WTC11 (cell line): ENCODE results near the gene AK3. TPM values are rescaled to one million over a fixed set of nuclear protein-coding genes. Genes with fewer than 3 reads are reported as not detected.

Experiments used
- ATAC-seq: fragments of 200-7000 bp; cut with Tn5 transposase; 2 replicates; pipeline ENCODE4 v1.10.0; 2021; ENCODE audit warnings: mild to moderate bottlenecking, moderate library complexity
- CTCF ChIA-PET: fragments of 300-600 bp; sonication (Branson Sonifier 250); formaldehyde crosslinking; loops from one replicate; lab custom pipeline; 2021; ENCODE audit warnings: antibody characterized with exemption; lab: Charles Lee
- POLR2A ChIA-PET: fragments of 350-600 bp; sonication (Branson Sonifier 250); formaldehyde crosslinking; loops from one replicate; lab custom pipeline; 2021; ENCODE audit warnings: antibody characterized with exemption; lab: Charles Lee
- DNase-seq: peaks from one replicate; pipeline ENCODE4 v3.0.0; 2021; ENCODE audit warnings: low spot score
- H3K27ac Mint-ChIP-seq: 2 replicates; pipeline ENCODE4 v1.8.0; 2021; ENCODE audit warnings: mixed read lengths
- H3K27me3 Mint-ChIP-seq: 2 replicates; pipeline ENCODE4 v1.8.0; 2021; ENCODE audit warnings: low read depth, mild to moderate bottlenecking, moderate library complexity, mixed read lengths
- H3K36me3 Mint-ChIP-seq: 2 replicates; pipeline ENCODE4 v1.8.0; 2021; ENCODE audit warnings: mixed read lengths
- H3K4me1 Mint-ChIP-seq: 2 replicates; pipeline ENCODE4 v1.8.0; 2022; ENCODE audit warnings: mixed read lengths
- H3K4me3 Mint-ChIP-seq: 2 replicates; pipeline ENCODE4 v1.8.0; 2021; ENCODE audit warnings: mild to moderate bottlenecking, moderate library complexity, mixed read lengths
- H3K9me3 Mint-ChIP-seq: 2 replicates; pipeline ENCODE4 v1.8.0; 2021; ENCODE audit warnings: mixed read lengths
- ATF6 ChIP-seq: sonication (generic); formaldehyde crosslinking; IDR thresholded peaks from 2 replicates; pipeline ENCODE4 v1.8.1; 2023; ENCODE audit warnings: mild to moderate bottlenecking, missing genetic modification reagents
- CDX4 ChIP-seq: fragments of 250-450 bp; sonication (Bioruptor Pico); IDR thresholded peaks from 2 replicates; pipeline ENCODE4 v1.9.0; 2021; ENCODE audit warnings: moderate library complexity, mild to moderate bottlenecking, inconsistent platforms, borderline replicate concordance
- CREM ChIP-seq: sonication (generic); formaldehyde crosslinking; IDR thresholded peaks from 2 replicates; pipeline ENCODE4 v1.8.1; 2022; ENCODE audit warnings: mild to moderate bottlenecking, missing genetic modification reagents, moderate library complexity
- EMX1 ChIP-seq: fragments of 250-450 bp; sonication (Bioruptor Pico); IDR thresholded peaks from 2 replicates; pipeline ENCODE4 v1.8.0; 2021; ENCODE audit warnings: mild to moderate bottlenecking
- ESRRA ChIP-seq: sonication (generic); formaldehyde crosslinking; IDR thresholded peaks from 2 replicates; pipeline ENCODE4 v1.8.1; 2022; ENCODE audit warnings: mild to moderate bottlenecking, missing genetic modification reagents, borderline replicate concordance
- FOXP1 ChIP-seq: sonication (generic); formaldehyde crosslinking; IDR thresholded peaks from 2 replicates; pipeline ENCODE4 v1.8.0; 2022; ENCODE audit warnings: missing genetic modification reagents, mild to moderate bottlenecking, moderate library complexity, borderline replicate concordance
- GTF2I ChIP-seq: fragments of 250-450 bp; sonication (Bioruptor Pico); conservative IDR thresholded peaks from 2 replicates; pipeline ENCODE4 v1.4.0; 2021; ENCODE audit warnings: mild to moderate bottlenecking
- HMGA2 ChIP-seq: fragments of 250-450 bp; sonication (Bioruptor Pico); IDR thresholded peaks from 2 replicates; pipeline ENCODE4 v1.4.0; 2021; ENCODE audit warnings: mild to moderate bottlenecking, moderate library complexity
- IRF1 ChIP-seq: sonication (generic); formaldehyde crosslinking; IDR thresholded peaks from 2 replicates; pipeline ENCODE4 v1.8.0; 2023; ENCODE audit warnings: missing genetic modification reagents
- NFATC4 ChIP-seq: fragments of 250-450 bp; sonication (Bioruptor Pico); IDR thresholded peaks from 2 replicates; pipeline ENCODE4 v1.9.0; 2021; ENCODE audit warnings: mild to moderate bottlenecking
- NFE2L1 ChIP-seq: sonication (generic); formaldehyde crosslinking; IDR thresholded peaks from 2 replicates; pipeline ENCODE4 v1.8.1; 2023; ENCODE audit warnings: missing genetic modification reagents
- NR3C1 ChIP-seq: sonication (generic); formaldehyde crosslinking; conservative IDR thresholded peaks from 2 replicates; pipeline ENCODE4 v1.8.1; 2023; ENCODE audit warnings: low read depth, mild to moderate bottlenecking, missing genetic modification reagents
- PRRX2 ChIP-seq: fragments of 250-450 bp; sonication (Bioruptor Pico); IDR thresholded peaks from 2 replicates; pipeline ENCODE4 v1.8.0; 2021; ENCODE audit warnings: mild to moderate bottlenecking
- ZNF317 ChIP-seq: sonication (generic); formaldehyde crosslinking; IDR thresholded peaks from 2 replicates; pipeline ENCODE4 v1.8.1; 2023; ENCODE audit warnings: low read depth, mild to moderate bottlenecking, moderate library complexity, missing genetic modification reagents, borderline replicate concordance
- ZNF425 ChIP-seq: fragments of 250-450 bp; sonication (Bioruptor Pico); conservative IDR thresholded peaks from 2 replicates; pipeline ENCODE4 v1.9.0; 2021; ENCODE audit warnings: mild to moderate bottlenecking
- ZNF512 ChIP-seq: sonication (generic); formaldehyde crosslinking; IDR thresholded peaks from 2 replicates; pipeline ENCODE4 v1.8.1; 2022; ENCODE audit warnings: missing genetic modification reagents, borderline replicate concordance
- total RNA-seq: library from RNA; stranded (reverse); gene quantifications from 3 replicates; pipeline ENCODE4 v1.2.3, GENCODE V29; 2021
- TF ChIP-seq, protein P1 (sequence below): sonication (generic); formaldehyde crosslinking; IDR thresholded peaks from 2 replicates; pipeline ENCODE4 v1.8.1; 2023; ENCODE audit warnings: mild to moderate bottlenecking, missing genetic modification reagents, borderline replicate concordance
- TF ChIP-seq, protein P2 (sequence below): fragments of 200-600 bp; IDR thresholded peaks from 2 replicates; pipeline ENCODE4 v1.8.0; 2022; ENCODE audit warnings: antibody characterized with exemption
- TF ChIP-seq, protein P3 (sequence below): sonication (generic); formaldehyde crosslinking; IDR thresholded peaks from 2 replicates; pipeline ENCODE4 v1.8.1; 2022; ENCODE audit warnings: mild to moderate bottlenecking, moderate library complexity, missing genetic modification reagents

The AK3 gene
- total RNA-seq, 1 experiment from 2014 or later, result 28.5 TPM

- TF ChIP-seq ZNF512 (CRISPR knock-in tag) (no peak), IRF1 (CRISPR knock-in tag) (no peak), ZNF425 (CRISPR knock-in tag) (no peak), PRRX2 (CRISPR knock-in tag) (no peak), HMGA2 (CRISPR knock-in tag) (no peak)
- TF ChIP-seq, protein P1, sequence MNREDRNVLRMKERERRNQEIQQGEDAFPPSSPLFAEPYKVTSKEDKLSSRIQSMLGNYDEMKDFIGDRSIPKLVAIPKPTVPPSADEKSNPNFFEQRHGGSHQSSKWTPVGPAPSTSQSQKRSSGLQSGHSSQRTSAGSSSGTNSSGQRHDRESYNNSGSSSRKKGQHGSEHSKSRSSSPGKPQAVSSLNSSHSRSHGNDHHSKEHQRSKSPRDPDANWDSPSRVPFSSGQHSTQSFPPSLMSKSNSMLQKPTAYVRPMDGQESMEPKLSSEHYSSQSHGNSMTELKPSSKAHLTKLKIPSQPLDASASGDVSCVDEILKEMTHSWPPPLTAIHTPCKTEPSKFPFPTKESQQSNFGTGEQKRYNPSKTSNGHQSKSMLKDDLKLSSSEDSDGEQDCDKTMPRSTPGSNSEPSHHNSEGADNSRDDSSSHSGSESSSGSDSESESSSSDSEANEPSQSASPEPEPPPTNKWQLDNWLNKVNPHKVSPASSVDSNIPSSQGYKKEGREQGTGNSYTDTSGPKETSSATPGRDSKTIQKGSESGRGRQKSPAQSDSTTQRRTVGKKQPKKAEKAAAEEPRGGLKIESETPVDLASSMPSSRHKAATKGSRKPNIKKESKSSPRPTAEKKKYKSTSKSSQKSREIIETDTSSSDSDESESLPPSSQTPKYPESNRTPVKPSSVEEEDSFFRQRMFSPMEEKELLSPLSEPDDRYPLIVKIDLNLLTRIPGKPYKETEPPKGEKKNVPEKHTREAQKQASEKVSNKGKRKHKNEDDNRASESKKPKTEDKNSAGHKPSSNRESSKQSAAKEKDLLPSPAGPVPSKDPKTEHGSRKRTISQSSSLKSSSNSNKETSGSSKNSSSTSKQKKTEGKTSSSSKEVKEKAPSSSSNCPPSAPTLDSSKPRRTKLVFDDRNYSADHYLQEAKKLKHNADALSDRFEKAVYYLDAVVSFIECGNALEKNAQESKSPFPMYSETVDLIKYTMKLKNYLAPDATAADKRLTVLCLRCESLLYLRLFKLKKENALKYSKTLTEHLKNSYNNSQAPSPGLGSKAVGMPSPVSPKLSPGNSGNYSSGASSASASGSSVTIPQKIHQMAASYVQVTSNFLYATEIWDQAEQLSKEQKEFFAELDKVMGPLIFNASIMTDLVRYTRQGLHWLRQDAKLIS, result no peak
- TF ChIP-seq, protein P2, sequence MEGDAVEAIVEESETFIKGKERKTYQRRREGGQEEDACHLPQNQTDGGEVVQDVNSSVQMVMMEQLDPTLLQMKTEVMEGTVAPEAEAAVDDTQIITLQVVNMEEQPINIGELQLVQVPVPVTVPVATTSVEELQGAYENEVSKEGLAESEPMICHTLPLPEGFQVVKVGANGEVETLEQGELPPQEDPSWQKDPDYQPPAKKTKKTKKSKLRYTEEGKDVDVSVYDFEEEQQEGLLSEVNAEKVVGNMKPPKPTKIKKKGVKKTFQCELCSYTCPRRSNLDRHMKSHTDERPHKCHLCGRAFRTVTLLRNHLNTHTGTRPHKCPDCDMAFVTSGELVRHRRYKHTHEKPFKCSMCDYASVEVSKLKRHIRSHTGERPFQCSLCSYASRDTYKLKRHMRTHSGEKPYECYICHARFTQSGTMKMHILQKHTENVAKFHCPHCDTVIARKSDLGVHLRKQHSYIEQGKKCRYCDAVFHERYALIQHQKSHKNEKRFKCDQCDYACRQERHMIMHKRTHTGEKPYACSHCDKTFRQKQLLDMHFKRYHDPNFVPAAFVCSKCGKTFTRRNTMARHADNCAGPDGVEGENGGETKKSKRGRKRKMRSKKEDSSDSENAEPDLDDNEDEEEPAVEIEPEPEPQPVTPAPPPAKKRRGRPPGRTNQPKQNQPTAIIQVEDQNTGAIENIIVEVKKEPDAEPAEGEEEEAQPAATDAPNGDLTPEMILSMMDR, result no peak
- TF ChIP-seq, all 79 proteins: peak for 0
Observed at GRCh38 chr9:4706971-4707622, 33.9 kb downstream of the AK3 start (continued).

DNA sequence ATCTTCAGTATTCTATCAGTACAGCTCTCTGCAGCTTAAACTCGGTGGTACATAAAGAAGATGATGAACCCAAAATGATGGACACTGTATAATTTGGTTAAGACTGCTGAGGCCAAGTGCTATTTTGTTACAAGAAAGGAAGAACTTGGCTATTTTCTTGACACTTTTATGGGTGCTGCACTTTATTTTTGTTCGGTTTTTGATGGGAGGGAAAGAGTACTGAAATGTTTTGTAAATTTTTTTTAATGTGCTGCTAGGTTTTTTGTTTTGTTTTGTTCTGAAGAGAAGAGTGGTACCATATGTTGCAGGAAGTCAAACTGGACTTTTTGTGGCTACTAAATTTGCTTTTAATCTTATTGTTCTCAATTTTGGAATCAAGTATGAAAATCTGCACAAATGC is 35.0 kb downstream of the AK3 start:
- H3K27ac Mint-ChIP-seq, result no peak overlapping the region
- H3K9me3 Mint-ChIP-seq, result no peaks in the 10 kb centered on the region
- TF ChIP-seq NR3C1 (CRISPR knock-in tag) (no peak), CREM (CRISPR knock-in tag) (no peak), PRRX2 (CRISPR knock-in tag) (no peak)
- H3K4me1 Mint-ChIP-seq, result no peaks in the 10 kb centered on the region
- H3K36me3 Mint-ChIP-seq, result peaks cover 28% of the 10 kb centered on the region
- no peak overlapping the region for H3K4me3 Mint-ChIP-seq
- POLR2A ChIA-PET, result no interaction called here
- CTCF ChIA-PET, result no interaction called here
- ATAC-seq (no peak), DNase-seq (no peak)
- H3K27me3 Mint-ChIP-seq, result no peaks in the 10 kb centered on the region

- ATAC-seq (no peak), DNase-seq (no peak)
- H3K36me3 Mint-ChIP-seq, result peaks cover 28% of the 10 kb centered on the region
- CTCF ChIA-PET, result no interaction called here
- no peaks in the 10 kb centered on the region for H3K4me1 Mint-ChIP-seq
- H3K9me3 Mint-ChIP-seq, result no peaks in the 10 kb centered on the region
- no peak overlapping the region for H3K4me3 Mint-ChIP-seq
- POLR2A ChIA-PET, result interaction anchor here (0.6 kb wide), 1 partner anchor 72 kb away, joined by 3 read pairs; no protein-coding TSS in a partner anchor
- no peaks in the 10 kb centered on the region for H3K27me3 Mint-ChIP-seq
- no peak overlapping the region for H3K27ac Mint-ChIP-seq
- TF ChIP-seq, protein P3, sequence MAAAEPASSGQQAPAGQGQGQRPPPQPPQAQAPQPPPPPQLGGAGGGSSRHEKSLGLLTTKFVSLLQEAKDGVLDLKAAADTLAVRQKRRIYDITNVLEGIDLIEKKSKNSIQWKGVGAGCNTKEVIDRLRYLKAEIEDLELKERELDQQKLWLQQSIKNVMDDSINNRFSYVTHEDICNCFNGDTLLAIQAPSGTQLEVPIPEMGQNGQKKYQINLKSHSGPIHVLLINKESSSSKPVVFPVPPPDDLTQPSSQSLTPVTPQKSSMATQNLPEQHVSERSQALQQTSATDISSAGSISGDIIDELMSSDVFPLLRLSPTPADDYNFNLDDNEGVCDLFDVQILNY (CRISPR knock-in tag), result no peak
- no peak for TF ChIP-seq EMX1
- no peak for TF ChIP-seq ESRRA (CRISPR knock-in tag)
- TF ChIP-seq NFATC4 (CRISPR knock-in tag), result no peak
- no peak for TF ChIP-seq ATF6 (CRISPR knock-in tag)
- no peak for TF ChIP-seq GTF2I (CRISPR knock-in tag)
- no peak for TF ChIP-seq FOXP1
- no peak for TF ChIP-seq ZNF317 (CRISPR knock-in tag)
- no peak for TF ChIP-seq NFE2L1 (CRISPR knock-in tag)
- no peak for TF ChIP-seq CDX4 (CRISPR knock-in tag)
Observed at GRCh38 chr9:4704129-4704528, 36.9 kb downstream of the AK3 start.
